GM21619 (cell line): Measurements from ENCODE around the gene GPR107.

ENCODE experiments used
- ATAC-seq: cut with Tn5 transposase; IDR thresholded peaks from one replicate; pipeline ENCODE4 v1.9.1; 2021; ENCODE audit not compliant: unreplicated experiment

The GPR107 gene

GRCh38 chr9:130128733-130129431 lies 75.2 kb downstream of the GPR107 start:
- ATAC-seq: peak; percentile 59

- ATAC-seq: peak; percentile 7
Measured at GRCh38 chr9:130129432-130130061, 75.8 kb downstream of the GPR107 start.

GRCh38 chr9:130132746-130133145 lies 79.0 kb downstream of the GPR107 start:
- ATAC-seq: no peak

DNA sequence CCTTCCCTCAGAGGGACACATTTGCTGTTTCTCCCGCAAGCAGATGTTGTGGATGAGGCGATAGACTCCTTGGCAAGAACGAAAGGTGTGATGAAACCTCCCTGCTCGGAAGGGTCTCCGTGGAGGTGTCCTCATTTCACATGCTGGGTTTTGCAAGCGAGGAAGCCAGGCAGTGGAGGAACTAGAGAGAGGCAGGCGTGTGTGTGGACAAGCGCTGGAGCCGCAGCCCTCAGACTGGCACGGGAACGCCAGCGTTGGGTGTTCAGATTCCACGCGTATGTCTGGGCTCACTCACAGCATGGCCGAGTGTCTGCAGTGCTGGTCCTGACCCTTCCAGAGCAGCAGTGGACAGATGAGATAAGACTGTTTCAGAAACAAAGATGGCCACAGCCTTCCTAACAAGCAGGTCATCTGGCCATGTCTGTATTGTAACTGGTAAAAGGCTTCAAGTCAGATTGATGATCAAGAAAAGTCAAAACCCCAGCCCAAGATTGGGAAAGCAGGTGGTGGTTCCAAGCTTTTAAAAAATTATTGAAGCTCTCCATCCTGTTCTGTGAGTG lies 83.5 kb downstream of the GPR107 start:
- no peak for ATAC-seq

DNA sequence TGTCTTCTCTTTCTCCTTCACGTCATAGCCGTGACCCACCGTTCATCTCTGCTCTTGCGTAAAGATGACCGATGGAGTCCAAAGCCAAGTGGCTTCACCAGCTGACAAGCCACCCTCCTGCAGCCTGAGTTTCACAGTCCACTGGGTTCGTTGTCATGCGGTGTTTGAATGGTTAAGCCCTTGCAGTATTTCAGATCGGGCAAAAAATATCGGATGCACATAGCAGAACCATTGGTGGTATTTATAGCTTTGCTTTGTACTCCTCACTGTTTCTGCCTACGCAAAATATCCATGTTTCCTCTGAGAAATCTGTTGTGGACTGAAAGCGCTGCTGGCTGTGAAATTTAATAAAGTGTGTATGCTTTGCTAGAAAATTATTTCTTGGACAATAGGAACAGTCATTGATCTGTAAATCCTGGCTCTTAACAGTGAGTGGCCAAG lies 84.0 kb downstream of the GPR107 start:
- ATAC-seq: no peak

GRCh38 chr9:130138171-130138653 lies 84.5 kb downstream of the GPR107 start:
- no peak for ATAC-seq

GRCh38 chr9:130138791-130139190 lies 85.1 kb downstream of the GPR107 start:
- ATAC-seq: no peak

DNA sequence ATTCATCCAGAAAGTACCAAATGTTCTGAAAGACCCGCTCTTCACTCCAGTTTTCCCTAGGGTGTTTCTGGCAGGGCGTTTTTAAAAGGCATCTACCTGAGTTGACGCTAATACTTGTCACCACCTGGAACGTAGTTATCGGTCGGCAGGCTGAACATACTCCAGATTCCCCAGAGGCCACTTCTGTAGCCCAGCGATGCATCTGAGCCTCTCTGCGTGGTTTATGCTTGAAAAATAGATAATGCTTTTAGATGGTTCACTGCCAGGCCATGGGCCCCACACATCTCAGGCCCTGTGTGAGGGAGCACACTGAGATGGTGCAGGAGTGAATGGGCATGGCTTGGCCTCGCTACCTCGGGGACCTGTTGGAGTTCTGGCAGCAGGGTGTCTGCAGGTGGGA lies 85.5 kb downstream of the GPR107 start:
- ATAC-seq: no peak

GRCh38 chr9:130140706-130141105 lies 87.0 kb downstream of the GPR107 start:
- no peak for ATAC-seq

- ATAC-seq: no peak
Measured at GRCh38 chr9:130142056-130142455, 88.3 kb downstream of the GPR107 start.

GRCh38 chr9:130142641-130143040 lies 88.9 kb downstream of the GPR107 start:
- no peak for ATAC-seq

DNA sequence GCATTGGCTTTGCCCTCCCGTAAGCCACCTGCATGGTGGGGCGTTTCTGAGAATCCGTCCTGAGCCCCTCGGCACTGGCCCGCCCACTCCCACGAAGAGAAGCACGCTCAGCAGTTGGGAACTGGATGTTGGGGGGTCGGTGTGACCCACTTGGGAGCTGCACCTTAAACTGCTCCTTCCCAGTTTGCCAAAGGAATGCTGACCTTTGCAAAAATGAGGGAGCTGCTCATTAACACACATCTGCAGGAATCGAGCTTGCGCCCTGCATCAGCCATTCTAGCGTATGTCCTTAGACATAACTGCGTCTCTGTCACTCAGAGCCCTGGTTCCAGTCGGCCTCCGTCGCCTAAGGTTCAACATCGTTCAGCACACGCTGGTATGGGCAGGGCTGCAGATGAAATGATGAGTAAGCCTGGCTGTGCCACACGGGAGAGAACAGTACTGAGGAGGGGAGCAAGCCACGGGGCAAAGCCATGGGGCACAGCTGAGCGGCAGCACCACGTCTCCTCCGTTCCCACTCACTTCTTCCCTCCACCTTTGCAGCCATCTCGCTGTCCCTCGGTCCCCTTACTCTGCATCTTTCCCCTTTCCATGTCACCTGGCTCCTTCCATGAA lies 89.7 kb downstream of the GPR107 start:
- ATAC-seq: no peak

DNA sequence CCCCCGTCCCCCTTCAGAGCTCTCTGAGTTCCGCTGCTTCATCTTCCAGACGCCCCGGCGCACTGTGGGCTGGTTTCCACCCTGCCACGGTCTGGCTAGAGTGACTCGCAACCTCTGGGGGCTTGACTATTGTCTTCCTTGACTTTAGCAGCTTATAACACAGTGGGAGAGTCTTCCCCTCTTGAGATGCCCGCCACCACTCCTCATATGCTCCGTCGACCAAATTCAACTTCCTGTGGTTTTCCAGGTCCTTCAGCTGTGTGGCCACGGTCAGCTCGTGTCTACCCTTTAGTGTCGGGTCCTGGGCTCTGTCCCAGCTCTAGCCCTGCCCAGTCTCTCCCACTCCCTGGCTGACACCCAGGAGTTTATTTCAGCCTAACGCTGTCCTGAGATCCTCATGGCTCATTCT lies 90.3 kb downstream of the GPR107 start:
- no peak for ATAC-seq

- ATAC-seq: no peak
Measured at GRCh38 chr9:130144703-130145102, 91.0 kb downstream of the GPR107 start.

GRCh38 chr9:130145658-130146057 lies 92.0 kb downstream of the GPR107 start:
- no peak for ATAC-seq

GRCh38 chr9:130147198-130147597 lies 93.5 kb downstream of the GPR107 start:
- ATAC-seq: no peak

- no peak for ATAC-seq
Measured at GRCh38 chr9:130147910-130148309, 94.2 kb downstream of the GPR107 start.

GRCh38 chr9:130149031-130149430 lies 95.3 kb downstream of the GPR107 start:
- ATAC-seq: no peak

DNA sequence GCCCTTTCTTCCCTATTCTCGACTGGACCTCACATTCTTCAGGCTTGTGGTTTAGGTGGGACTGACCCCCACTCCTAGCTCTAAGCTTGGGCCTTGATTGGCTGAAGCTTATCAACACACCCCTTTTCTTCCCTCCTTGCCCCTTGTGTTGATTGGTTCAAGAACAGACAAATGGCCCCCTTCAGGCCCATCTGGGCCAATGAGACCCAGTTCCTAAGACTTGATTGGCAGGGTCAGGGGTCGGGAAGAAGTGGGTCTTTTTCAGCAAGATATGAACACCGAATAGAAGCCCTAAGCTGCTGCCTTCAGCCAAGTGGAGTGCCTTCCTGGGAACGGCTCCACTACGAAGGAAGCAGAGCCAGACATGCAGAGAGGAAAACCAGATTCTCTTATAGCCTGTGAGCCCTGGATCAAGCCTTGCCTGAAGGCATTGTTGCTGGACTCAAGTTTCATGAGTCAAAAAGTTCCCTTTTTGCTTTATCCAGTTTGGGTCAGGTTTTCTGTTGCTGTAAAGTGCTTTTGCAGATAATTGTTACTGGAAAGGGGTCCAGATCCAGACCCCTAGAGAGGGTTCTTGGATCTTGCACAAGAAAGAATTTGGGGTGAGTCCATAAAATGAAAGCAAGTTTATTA lies 96.1 kb downstream of the GPR107 start:
- ATAC-seq: no peak

GRCh38 chr9:130150779-130151382 lies 97.2 kb downstream of the GPR107 start:
- no peak for ATAC-seq

DNA sequence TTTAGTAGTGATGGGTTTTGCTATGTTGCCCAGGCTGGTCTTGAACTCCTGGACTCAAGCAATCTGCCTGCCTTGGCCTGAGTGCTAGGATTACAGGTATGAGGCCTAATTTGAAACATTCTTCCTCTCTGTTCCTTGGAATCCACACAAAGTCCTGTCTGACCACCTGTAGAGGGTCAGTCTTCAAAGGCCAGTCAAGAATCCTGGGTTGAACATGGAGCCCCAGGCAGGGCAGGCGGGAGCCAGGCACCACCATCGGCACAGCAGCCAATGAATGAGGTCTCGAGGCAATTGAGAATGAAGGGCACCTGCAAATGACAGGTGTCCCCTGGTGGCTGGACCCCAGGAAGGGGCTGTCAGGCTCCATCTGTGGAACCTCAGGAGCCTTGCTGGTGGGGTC lies 101.1 kb downstream of the GPR107 start:
- ATAC-seq: no peak
